HG03457 (cell line): ENCODE results near the gene EXOSC9.
A peak's percentile ranks its signal among the peaks of the same experiment; 100 is the strongest.
"Not testable (repeated sequence)": the region's sequence is repeated elsewhere in the genome, so short reads cannot be mapped to it uniquely, and the experiment has no call there.

ENCODE experiments used
- ATAC-seq: cut with Tn5 transposase; IDR thresholded peaks from one replicate; pipeline ENCODE4 v1.9.1; 2021; ENCODE audit warnings: moderate number of reproducible peaks; ENCODE audit not compliant: unreplicated experiment

The EXOSC9 gene

GRCh38 chr4:121800961-121801714 is at the start of gene EXOSC9:
EXOSC9 (plus strand) TSS chr4:121801323; CDS start chr4:121801425, 102 bp downstream.
- ATAC-seq = peak; percentile 62

GRCh38 chr4:121752142-121752541 is 49.0 kb upstream of the EXOSC9 start:
- ATAC-seq = not testable (repeated sequence)

GRCh38 chr4:121758925-121759568 is 42.1 kb upstream of the EXOSC9 start:
- ATAC-seq = no peak

GRCh38 chr4:121760205-121760604 is 40.9 kb upstream of the EXOSC9 start:
- ATAC-seq = no peak

- no peak for ATAC-seq
Observed at GRCh38 chr4:121764303-121764701, 36.8 kb upstream of the EXOSC9 start.

- no peak for ATAC-seq
Observed at GRCh38 chr4:121764702-121765367, 36.3 kb upstream of the EXOSC9 start, which contains the start of gene SMIM43. SMIM43 (minus strand) TSS chr4:121765164; CDS start chr4:121765105, 59 bp downstream.

GRCh38 chr4:121765368-121765705 is 35.8 kb upstream of the EXOSC9 start:
- ATAC-seq = no peak

- no peak for ATAC-seq
Observed at GRCh38 chr4:121765971-121766538, 35.1 kb upstream of the EXOSC9 start.

GRCh38 chr4:121767166-121767565 is 34.0 kb upstream of the EXOSC9 start:
- no peak for ATAC-seq

- no peak for ATAC-seq
Observed at GRCh38 chr4:121769341-121769740, 31.8 kb upstream of the EXOSC9 start.

GRCh38 chr4:121771869-121772268 is 29.3 kb upstream of the EXOSC9 start:
- no peak for ATAC-seq

GRCh38 chr4:121773883-121774282 is 27.2 kb upstream of the EXOSC9 start:
- no peak for ATAC-seq

- no peak for ATAC-seq
Observed at GRCh38 chr4:121776610-121777401, 24.3 kb upstream of the EXOSC9 start.

- no peak for ATAC-seq
Observed at GRCh38 chr4:121777625-121778024, 23.5 kb upstream of the EXOSC9 start.

GRCh38 chr4:121778991-121779628 is 22.0 kb upstream of the EXOSC9 start:
- no peak for ATAC-seq

- no peak for ATAC-seq
Observed at GRCh38 chr4:121783210-121783609, 17.9 kb upstream of the EXOSC9 start.

GRCh38 chr4:121784401-121784800 is 16.7 kb upstream of the EXOSC9 start:
- no peak for ATAC-seq

- ATAC-seq = no peak
Observed at GRCh38 chr4:121784975-121785374, 16.1 kb upstream of the EXOSC9 start.

- ATAC-seq = no peak
Observed at GRCh38 chr4:121785479-121785878, 15.6 kb upstream of the EXOSC9 start.

- ATAC-seq = no peak
Observed at GRCh38 chr4:121786221-121786620, 14.9 kb upstream of the EXOSC9 start.
